AG04450 (cell line): ENCODE results near the gene ALDH3A2. TPM values are rescaled to one million over a fixed set of nuclear protein-coding genes. Genes with fewer than 3 reads are reported as not detected.

ENCODE experiments used
- CTCF ChIA-PET: fragments of 300-600, 350-600 bp; formaldehyde crosslinking; extraction: SDS; loops from one replicate; lab custom pipeline; 2022; ENCODE audit warnings: antibody characterized with exemption, inconsistent platforms; lab: Charles Lee
- POLR2A ChIA-PET: fragments of 350-600 bp; formaldehyde crosslinking; extraction: SDS; loops from one replicate; lab custom pipeline; 2021; ENCODE audit warnings: antibody characterized with exemption, inconsistent platforms; lab: Yijun Ruan, JAX
- DNase-seq: peaks from one replicate; pipeline ENCODE4 v3.0.0-alpha.2; 2011; ENCODE audit warnings: low read depth, low spot score
- H3K27ac ChIP-seq: one replicate; pipeline ENCODE4 v1.5.1; 2012; ENCODE audit warnings: low read depth, low read length, control low read depth
- H3K27me3 ChIP-seq: one replicate; pipeline ENCODE4 v1.6.0; 2012; ENCODE audit warnings: low read length; ENCODE audit not compliant: control insufficient read depth, insufficient read depth
- H3K4me3 ChIP-seq: 2 replicates; pipeline ENCODE4 v1.5.1; 2011; ENCODE audit warnings: mild to moderate bottlenecking, low read depth, low read length, control low read depth
- H3K9me3 ChIP-seq: 2 replicates; pipeline ENCODE4 v1.5.1; 2012; ENCODE audit warnings: low read length; ENCODE audit not compliant: control insufficient read depth, insufficient read depth
- polyA plus RNA-seq: library from polyadenylated mRNA; depleted of rRNA; stranded (reverse); fragments of >200 nt; gene quantifications from 2 replicates; pipeline ENCODE4 v1.2.3, GENCODE V29; 2011
- TF ChIP-seq, protein P1 (sequence below): IDR thresholded peaks from 2 replicates; pipeline ENCODE4 v1.5.1; 2011; ENCODE audit warnings: low read depth, low read length, control low read depth, inconsistent platforms

The ALDH3A2 gene
- polyA plus RNA-seq, 1 experiment, result 13.4 TPM

DNA sequence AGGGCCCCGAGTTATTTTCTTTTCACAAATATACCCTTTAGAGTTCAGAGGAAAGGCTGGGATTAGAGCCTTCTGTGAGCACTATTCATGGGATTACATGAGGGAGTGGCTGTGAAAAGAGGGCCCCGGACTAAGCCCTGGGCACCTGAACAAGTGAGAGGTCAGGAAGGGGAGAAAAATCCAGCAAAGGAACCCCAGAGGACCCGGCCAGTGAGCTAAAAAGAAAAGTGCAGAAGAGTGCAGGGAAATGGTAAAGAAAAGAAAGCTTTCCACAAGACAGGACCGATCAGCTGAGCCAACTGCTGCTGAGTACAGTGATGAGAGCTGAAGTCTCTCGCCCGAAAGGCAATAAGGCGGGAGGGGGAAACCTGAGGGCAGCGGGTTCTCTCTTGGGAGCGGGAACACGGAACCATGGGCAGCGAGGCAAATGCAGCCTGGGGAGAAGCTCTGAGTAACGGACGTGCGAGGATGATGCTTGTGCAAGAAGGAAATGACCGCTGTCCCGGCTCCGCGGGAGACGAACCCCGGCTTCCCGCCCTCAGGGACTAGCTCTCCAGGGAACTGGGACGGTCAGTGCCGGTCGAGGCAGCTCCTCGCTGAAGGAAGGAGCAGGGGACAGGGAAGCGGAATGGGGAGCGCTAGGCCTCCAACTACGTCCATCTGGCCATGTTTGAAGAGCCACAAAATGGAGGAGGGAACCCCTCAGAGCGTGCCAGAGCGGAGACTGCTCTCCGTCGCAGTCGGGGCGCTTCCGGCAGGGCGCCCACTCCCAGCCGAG, 665 bp upstream of the ALDH3A2 start:
- H3K9me3 ChIP-seq, result no peaks in the 10 kb centered on the region; the same call in 1 of the 2 replicates
- peak overlapping the region; percentile 68 for H3K27ac ChIP-seq
- H3K27me3 ChIP-seq, result peaks cover 10% of the 10 kb centered on the region
- H3K4me3 ChIP-seq, result peak overlapping the region; percentile 80
- TF ChIP-seq, protein P1, sequence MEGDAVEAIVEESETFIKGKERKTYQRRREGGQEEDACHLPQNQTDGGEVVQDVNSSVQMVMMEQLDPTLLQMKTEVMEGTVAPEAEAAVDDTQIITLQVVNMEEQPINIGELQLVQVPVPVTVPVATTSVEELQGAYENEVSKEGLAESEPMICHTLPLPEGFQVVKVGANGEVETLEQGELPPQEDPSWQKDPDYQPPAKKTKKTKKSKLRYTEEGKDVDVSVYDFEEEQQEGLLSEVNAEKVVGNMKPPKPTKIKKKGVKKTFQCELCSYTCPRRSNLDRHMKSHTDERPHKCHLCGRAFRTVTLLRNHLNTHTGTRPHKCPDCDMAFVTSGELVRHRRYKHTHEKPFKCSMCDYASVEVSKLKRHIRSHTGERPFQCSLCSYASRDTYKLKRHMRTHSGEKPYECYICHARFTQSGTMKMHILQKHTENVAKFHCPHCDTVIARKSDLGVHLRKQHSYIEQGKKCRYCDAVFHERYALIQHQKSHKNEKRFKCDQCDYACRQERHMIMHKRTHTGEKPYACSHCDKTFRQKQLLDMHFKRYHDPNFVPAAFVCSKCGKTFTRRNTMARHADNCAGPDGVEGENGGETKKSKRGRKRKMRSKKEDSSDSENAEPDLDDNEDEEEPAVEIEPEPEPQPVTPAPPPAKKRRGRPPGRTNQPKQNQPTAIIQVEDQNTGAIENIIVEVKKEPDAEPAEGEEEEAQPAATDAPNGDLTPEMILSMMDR, result no peak
- CTCF ChIA-PET, result interaction anchor here (0.6 to 2.7 kb wide), 8 partner anchors 53 to 285 kb away, joined by 3 to 18 read pairs (median 4); partner anchors contain the start of gene B9D1
- POLR2A ChIA-PET, result interaction anchor here (0.6 to 1.6 kb wide), 8 partner anchors 42 to 285 kb away, joined by 3 to 7 read pairs (median 4); partner anchors contain the start of gene B9D1
- DNase-seq, result no peak

DNA sequence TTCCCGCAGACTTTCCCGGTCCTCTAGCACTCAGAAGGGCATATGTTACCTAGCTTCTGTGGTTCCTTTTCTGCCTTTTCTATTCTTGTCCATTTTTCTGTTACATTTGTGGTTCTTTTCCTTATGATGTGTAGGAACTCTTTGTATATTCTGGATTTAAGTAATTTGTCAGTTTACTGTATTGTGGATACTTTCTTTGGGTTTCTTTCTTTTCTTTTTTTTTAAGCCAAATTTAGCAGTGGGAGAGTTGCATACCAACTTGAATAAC, 657 bp downstream of the ALDH3A2 start:
- H3K9me3 ChIP-seq, result peaks cover 4% of the 10 kb centered on the region; the same call in 1 of the 2 replicates
- DNase-seq, result no peak
- ChIA-PET CTCF (interaction anchor here (2.7 kb wide), 1 partner anchor 113 kb away, joined by 18 read pairs; no protein-coding TSS in a partner anchor), POLR2A (interaction anchor here (1.2 to 1.6 kb wide), 2 partner anchors 79 to 113 kb away, joined by 4 to 7 read pairs; no protein-coding TSS in a partner anchor)
- TF ChIP-seq, protein P1, result no peak
- H3K4me3 ChIP-seq, result peak overlapping the region; percentile 80
- peaks cover 7% of the 10 kb centered on the region for H3K27me3 ChIP-seq
- peak overlapping the region; percentile 21 for H3K27ac ChIP-seq

DNA sequence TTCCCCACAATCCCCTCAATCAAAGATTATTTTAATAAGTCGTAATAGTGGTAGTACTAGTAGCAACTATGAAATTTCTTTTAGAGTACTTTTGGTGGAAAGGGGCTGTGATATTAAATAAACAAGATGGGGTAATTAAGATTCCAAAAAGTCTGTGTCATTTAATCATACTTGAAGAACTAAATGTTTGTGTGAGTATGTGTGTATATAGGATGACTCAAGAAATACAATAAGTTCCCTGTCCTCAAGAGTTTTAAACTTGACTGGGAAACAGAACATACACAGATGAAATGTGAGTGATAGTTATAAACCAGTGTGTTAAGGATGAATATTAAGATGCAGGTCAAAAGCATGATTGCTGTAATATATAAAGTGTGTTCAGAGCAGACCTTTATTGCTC, 2.3 kb downstream of the ALDH3A2 start:
- TF ChIP-seq, protein P1, result no peak
- no peaks in the 10 kb centered on the region for H3K27me3 ChIP-seq
- H3K4me3 ChIP-seq, result no peak overlapping the region
- H3K9me3 ChIP-seq, result peaks cover 10% of the 10 kb centered on the region; the same call in 1 of the 2 replicates
- DNase-seq, result no peak
- H3K27ac ChIP-seq, result no peak overlapping the region
- CTCF ChIA-PET, result no interaction called here
- POLR2A ChIA-PET, result no interaction called here

DNA sequence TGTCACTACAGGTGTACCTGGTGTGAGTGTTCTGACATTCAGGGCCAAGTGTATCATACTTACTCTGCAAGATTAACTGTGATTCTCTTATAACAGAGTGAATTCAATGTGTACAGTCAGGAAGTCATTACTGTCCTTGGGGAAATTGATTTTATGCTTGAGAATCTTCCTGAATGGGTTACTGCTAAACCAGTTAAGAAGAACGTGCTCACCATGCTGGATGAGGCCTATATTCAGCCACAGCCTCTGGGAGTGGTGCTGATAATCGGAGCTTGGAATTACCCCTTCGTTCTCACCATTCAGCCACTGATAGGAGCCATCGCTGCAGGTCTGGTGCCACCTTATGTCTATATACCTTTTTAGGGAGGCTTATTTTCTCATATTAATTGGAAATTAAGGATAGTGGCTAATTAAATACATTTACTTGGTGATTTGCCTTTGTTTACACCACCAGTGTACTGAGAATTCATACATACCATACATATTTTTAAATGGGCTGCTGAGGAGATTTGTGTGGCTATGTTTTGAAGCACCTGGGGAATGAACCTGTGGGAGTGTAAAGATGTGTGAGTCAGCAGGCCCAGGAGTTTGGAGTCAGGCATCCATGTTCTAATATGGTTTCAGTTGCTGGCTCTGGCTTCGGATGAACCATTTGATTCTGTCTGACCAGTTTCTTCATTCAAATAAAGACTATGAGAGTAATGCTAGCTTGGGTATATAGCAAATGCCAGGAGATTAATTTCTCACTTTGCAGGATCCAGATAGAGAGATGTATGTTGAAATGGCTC, 3.1 kb downstream of the ALDH3A2 start:
- Histone ChIP-seq H3K27me3 (no peaks in the 10 kb centered on the region), H3K4me3 (no peak overlapping the region), H3K9me3 (peaks cover 10% of the 10 kb centered on the region; the same call in 1 of the 2 replicates), H3K27ac (no peak overlapping the region)
- TF ChIP-seq, protein P1, result no peak
- no peak for DNase-seq
- ChIA-PET CTCF (interaction anchor here (0.9 to 1.0 kb wide), 2 partner anchors 115 to 289 kb away, joined by 3 to 4 read pairs; partner anchors contain the start of gene B9D1), POLR2A (no interaction called here)
